Measurements from ENCODE around the gene ARHGAP26. TPM values are rescaled to one million over a fixed set of nuclear protein-coding genes. Genes with fewer than 3 reads are reported as not detected.
A peak's percentile ranks its signal among the peaks of the same experiment; 100 is the strongest.

The ARHGAP26 gene
- total and polyA plus RNA-seq, 5 donors from 2014 or later = 2.8 to 40.5 (median 5.4) TPM

DNA sequence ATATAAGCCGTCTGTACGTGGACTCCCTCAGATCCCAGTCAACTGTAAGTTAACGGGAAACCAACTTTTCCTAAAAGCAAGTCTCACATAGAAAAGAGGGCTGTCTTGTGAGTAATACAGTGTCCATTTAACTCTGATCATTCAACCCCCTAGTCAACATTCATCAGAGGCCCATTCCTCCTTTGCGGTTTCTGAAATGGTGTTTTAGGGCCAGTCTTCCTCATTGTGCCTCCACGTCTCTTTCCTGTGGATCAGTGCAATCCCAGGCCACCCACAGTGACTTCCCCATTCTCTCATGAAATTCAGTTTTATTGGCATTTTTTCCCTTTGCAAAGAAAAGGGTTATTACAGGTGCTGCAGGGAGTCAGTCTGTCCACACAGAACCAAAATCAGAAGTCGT, 371.5 kb downstream of the ARHGAP26 start:
- ATAC-seq (ENCODE audit: low read depth in 2 of 2) = no peak
- H3K27ac Mint-ChIP-seq = no peak overlapping the region

DNA sequence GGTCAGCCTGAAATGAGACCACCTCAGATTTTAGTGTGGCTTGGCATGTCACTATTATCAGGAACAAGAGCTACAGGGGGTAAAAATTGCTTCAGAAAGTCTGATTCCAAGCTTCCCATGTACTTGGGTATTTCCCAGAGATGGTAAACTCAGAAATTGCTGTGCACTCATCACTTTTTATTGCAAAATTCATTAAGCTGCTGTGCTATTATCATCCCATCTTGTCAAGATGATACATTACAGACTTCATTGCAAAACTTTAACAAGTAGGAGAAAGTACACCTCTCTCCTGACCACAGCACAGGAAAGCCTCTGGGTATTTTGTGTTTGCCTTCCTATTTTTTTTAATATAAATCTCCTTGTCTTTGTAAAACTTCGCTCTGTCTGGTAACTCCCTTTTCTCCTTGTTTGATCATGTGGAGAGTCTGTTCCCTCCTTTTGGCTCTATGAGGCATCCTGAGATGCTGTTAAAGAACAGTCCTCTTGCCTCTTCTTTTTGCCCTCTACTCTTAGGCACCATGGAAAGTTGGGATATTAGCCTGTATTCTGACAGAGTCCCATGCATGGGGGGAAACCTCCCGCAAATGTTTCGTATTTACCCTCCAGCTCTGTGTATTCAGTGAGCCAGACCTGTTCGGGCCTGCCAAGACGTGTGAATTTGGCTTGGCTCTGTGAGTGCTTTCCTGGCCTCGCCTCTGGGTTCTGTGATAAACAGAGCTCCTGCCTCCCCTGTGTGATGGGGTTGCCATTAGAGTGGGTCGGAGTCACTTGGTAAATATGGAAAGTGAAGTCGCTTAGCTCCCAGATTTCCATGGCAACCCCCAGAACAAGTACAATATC, 372.6 kb downstream of the ARHGAP26 start:
- H3K4me3 ChIP-seq (ENCODE audit: low read depth, low read length) = no peak overlapping the region
- no peak overlapping the region for H3K4me3 Mint-ChIP-seq
- DNase-seq = no peak
- H3K27me3 ChIP-seq (ENCODE audit: control insufficient read depth, insufficient read depth, low read length) = no peaks in the 10 kb centered on the region
- H3K9me3 Mint-ChIP-seq = no peaks in the 10 kb centered on the region
- H3K27ac ChIP-seq (ENCODE audit: insufficient read depth, low read length, poor library complexity, severe bottlenecking) = no peak overlapping the region
- H3K4me1 Mint-ChIP-seq = no peaks in the 10 kb centered on the region
- H3K9me3 ChIP-seq (ENCODE audit: control insufficient read depth in 2 of 2, low read length in 2 of 2) = no peaks in the 10 kb centered on the region
- H3K36me3 ChIP-seq (ENCODE audit: control insufficient read depth, insufficient read depth, low read length) = no peaks in the 10 kb centered on the region
- no peaks in the 10 kb centered on the region for H3K4me1 ChIP-seq (ENCODE audit: control insufficient read depth, insufficient read depth, low read length, poor library complexity, severe bottlenecking)
- no peak for ATAC-seq (ENCODE audit: low read depth in 2 of 2)
- no peak overlapping the region for H3K27ac Mint-ChIP-seq
- H3K27me3 Mint-ChIP-seq = no peaks in the 10 kb centered on the region
- H3K36me3 Mint-ChIP-seq = peaks cover 18% of the 10 kb centered on the region

More for the DNA sequence above, 371.5 kb downstream of the ARHGAP26 start:
- no peaks in the 10 kb centered on the region for H3K27me3 ChIP-seq (ENCODE audit: control insufficient read depth, insufficient read depth, low read length)
- H3K36me3 ChIP-seq (ENCODE audit: control insufficient read depth, insufficient read depth, low read length) = no peaks in the 10 kb centered on the region
- no peaks in the 10 kb centered on the region for H3K9me3 Mint-ChIP-seq
- no peak overlapping the region for H3K27ac ChIP-seq (ENCODE audit: insufficient read depth, low read length, poor library complexity, severe bottlenecking)
- peaks cover 8% of the 10 kb centered on the region for H3K36me3 Mint-ChIP-seq
- no peak overlapping the region for H3K4me3 ChIP-seq (ENCODE audit: low read depth, low read length)
- H3K4me3 Mint-ChIP-seq = no peak overlapping the region
- no peaks in the 10 kb centered on the region for H3K4me1 Mint-ChIP-seq
- no peak for DNase-seq
- H3K4me1 ChIP-seq (ENCODE audit: control insufficient read depth, insufficient read depth, low read length, poor library complexity, severe bottlenecking) = no peaks in the 10 kb centered on the region
- H3K27me3 Mint-ChIP-seq = no peaks in the 10 kb centered on the region
- no peaks in the 10 kb centered on the region for H3K9me3 ChIP-seq (ENCODE audit: control insufficient read depth in 2 of 2, low read length in 2 of 2)

DNA sequence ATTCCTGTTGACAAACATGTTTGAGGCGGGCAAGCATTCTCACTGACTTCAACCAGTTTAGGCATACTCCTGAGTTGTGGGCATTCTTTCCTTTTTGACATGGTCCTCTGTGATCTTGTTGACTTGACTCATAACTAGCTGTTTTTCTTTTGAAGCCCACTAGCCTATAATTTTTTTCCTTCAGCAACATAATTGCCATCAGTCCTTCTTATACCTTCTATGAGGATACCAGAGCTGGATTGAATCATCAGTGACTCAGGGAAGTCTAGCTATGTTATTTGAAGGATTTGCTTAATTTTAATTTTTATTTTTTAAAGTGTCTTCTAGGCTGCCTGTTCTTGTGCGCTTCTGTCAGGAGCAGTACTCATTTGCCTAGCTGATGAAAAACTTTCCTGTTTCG, 373.8 kb downstream of the ARHGAP26 start:
- no peak overlapping the region for H3K4me3 Mint-ChIP-seq
- Histone ChIP-seq H3K4me3 (ENCODE audit: low read depth, low read length) (no peak overlapping the region), H3K4me1 (ENCODE audit: control insufficient read depth, insufficient read depth, low read length, poor library complexity, severe bottlenecking) (no peaks in the 10 kb centered on the region), H3K27me3 (ENCODE audit: control insufficient read depth, insufficient read depth, low read length) (no peaks in the 10 kb centered on the region), H3K9me3 (ENCODE audit: control insufficient read depth in 2 of 2, low read length in 2 of 2) (no peaks in the 10 kb centered on the region), H3K27ac (ENCODE audit: insufficient read depth, low read length, poor library complexity, severe bottlenecking) (no peak overlapping the region), H3K36me3 (ENCODE audit: control insufficient read depth, insufficient read depth, low read length) (no peaks in the 10 kb centered on the region)
- no peak overlapping the region for H3K27ac Mint-ChIP-seq
- H3K36me3 Mint-ChIP-seq = peaks cover 25% of the 10 kb centered on the region
- ATAC-seq (ENCODE audit: low read depth in 2 of 2) (no peak), DNase-seq (no peak)
- H3K27me3 Mint-ChIP-seq = no peaks in the 10 kb centered on the region
- no peaks in the 10 kb centered on the region for H3K4me1 Mint-ChIP-seq
- no peaks in the 10 kb centered on the region for H3K9me3 Mint-ChIP-seq

DNA sequence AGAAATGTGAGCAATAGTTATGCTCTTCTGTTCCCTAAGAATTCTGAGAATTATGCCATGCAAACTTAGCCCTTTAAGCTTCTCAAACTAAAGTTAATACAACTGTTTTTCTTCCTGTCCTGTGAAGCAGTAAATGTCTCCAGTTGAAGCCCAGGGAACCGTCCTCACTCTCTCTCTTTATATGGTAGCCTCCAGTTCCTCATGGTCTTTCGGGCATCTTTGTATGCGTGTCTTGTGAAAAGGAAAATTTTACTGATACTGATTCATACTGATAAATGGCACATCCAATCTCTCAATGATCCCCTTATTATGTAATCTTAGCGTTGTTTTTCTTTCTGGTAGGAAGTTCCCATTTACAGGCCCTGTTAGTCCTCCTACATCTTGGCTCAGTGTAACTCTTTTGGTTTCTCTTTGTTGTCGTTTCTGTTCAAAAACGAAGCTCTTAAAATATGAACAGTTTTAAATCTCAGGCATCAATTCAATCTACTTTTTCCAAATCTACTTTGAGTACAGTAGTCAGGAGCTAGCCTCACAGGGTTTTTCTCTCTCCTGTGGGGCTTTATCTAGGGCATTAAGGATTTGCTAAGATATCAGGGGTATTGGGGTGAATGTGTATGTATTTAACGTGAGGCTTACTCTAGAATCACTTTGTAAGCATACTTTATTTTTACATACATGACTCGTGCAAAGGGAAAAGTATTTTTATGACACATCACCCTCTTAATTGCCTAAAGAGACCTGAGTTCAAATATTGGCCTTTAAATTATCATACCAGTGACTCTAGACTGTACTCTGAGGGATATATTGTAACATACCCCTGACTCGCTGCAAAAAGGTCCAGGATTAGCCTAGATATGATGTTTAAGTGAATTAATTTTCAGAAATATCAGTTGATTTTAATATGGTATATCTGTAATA, 375.3 kb downstream of the ARHGAP26 start:
- Histone ChIP-seq H3K27me3 (ENCODE audit: control insufficient read depth, insufficient read depth, low read length) (no peaks in the 10 kb centered on the region), H3K27ac (ENCODE audit: insufficient read depth, low read length, poor library complexity, severe bottlenecking) (no peak overlapping the region), H3K4me1 (ENCODE audit: control insufficient read depth, insufficient read depth, low read length, poor library complexity, severe bottlenecking) (no peaks in the 10 kb centered on the region), H3K36me3 (ENCODE audit: control insufficient read depth, insufficient read depth, low read length) (no peaks in the 10 kb centered on the region), H3K4me3 (ENCODE audit: low read depth, low read length) (no peak overlapping the region), H3K9me3 (ENCODE audit: control insufficient read depth in 2 of 2, low read length in 2 of 2) (no peaks in the 10 kb centered on the region)
- peak overlapping the region in 1 of 4 donors; percentile 76 for H3K4me3 Mint-ChIP-seq
- peaks cover 33% of the 10 kb centered on the region for H3K36me3 Mint-ChIP-seq
- H3K9me3 Mint-ChIP-seq = no peaks in the 10 kb centered on the region
- DNase-seq (no peak), ATAC-seq (ENCODE audit: low read depth in 2 of 2) (no peak)
- H3K27ac Mint-ChIP-seq = peak overlapping the region in 1 of 3 donors; percentile 22
- H3K4me1 Mint-ChIP-seq = no peaks in the 10 kb centered on the region
- no peaks in the 10 kb centered on the region for H3K27me3 Mint-ChIP-seq

DNA sequence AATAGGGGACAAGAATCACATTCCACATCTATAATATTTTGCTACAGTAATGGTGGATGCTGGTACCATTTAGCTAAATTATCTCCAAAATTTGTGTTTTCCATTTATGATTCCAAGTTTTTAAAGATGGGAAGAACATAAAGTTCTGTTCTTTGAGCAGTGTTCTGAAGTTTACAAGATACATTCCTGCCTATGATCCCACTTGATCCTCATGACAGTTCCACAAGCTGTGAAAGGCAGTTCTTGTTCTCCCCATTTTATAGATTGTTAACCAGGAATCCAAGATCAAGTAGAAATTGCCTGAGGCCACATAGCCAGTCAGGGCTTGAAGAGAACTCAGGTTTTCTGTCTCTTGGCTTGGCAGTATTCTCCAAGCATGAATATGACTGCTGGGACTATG, 376.0 kb downstream of the ARHGAP26 start:
- Histone ChIP-seq H3K4me1 (ENCODE audit: control insufficient read depth, insufficient read depth, low read length, poor library complexity, severe bottlenecking) (no peaks in the 10 kb centered on the region), H3K27ac (ENCODE audit: insufficient read depth, low read length, poor library complexity, severe bottlenecking) (no peak overlapping the region), H3K4me3 (ENCODE audit: low read depth, low read length) (no peak overlapping the region), H3K9me3 (ENCODE audit: control insufficient read depth in 2 of 2, low read length in 2 of 2) (no peaks in the 10 kb centered on the region), H3K36me3 (ENCODE audit: control insufficient read depth, insufficient read depth, low read length) (no peaks in the 10 kb centered on the region), H3K27me3 (ENCODE audit: control insufficient read depth, insufficient read depth, low read length) (no peaks in the 10 kb centered on the region)
- no peak overlapping the region for H3K4me3 Mint-ChIP-seq
- H3K27ac Mint-ChIP-seq = no peak overlapping the region
- no peaks in the 10 kb centered on the region for H3K27me3 Mint-ChIP-seq
- H3K36me3 Mint-ChIP-seq = peaks cover 37% of the 10 kb centered on the region
- H3K9me3 Mint-ChIP-seq = no peaks in the 10 kb centered on the region
- no peaks in the 10 kb centered on the region for H3K4me1 Mint-ChIP-seq
- DNase-seq = no peak
- ATAC-seq (ENCODE audit: low read depth in 2 of 2) = no peak

DNA sequence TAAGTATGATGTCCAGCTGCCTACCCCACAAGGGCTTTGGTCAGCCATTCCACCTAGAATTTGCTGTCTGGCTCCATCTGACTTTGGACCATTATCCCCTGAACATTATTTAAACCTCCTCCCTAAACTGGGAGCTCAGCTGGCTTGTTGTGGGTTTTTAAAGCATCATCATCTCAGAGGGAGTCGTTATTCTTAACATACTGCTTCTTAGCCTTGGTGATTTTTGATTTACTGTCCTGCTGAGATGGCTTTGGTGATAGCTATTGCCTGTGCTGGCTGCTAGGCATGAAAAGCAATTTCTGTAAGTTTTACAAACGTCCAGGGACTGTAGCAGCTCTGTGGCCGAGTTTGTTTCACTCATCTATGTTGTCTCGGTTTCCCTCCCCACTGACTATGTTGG, 377.2 kb downstream of the ARHGAP26 start:
- DNase-seq (no peak), ATAC-seq (ENCODE audit: low read depth in 2 of 2) (no peak)
- Histone ChIP-seq H3K36me3 (ENCODE audit: control insufficient read depth, insufficient read depth, low read length) (no peaks in the 10 kb centered on the region), H3K27ac (ENCODE audit: insufficient read depth, low read length, poor library complexity, severe bottlenecking) (no peak overlapping the region), H3K9me3 (ENCODE audit: control insufficient read depth in 2 of 2, low read length in 2 of 2) (no peaks in the 10 kb centered on the region), H3K4me3 (ENCODE audit: low read depth, low read length) (no peak overlapping the region), H3K4me1 (ENCODE audit: control insufficient read depth, insufficient read depth, low read length, poor library complexity, severe bottlenecking) (no peaks in the 10 kb centered on the region), H3K27me3 (ENCODE audit: control insufficient read depth, insufficient read depth, low read length) (no peaks in the 10 kb centered on the region)
- Mint-ChIP-seq H3K36me3 (peaks cover 45% of the 10 kb centered on the region), H3K27ac (no peak overlapping the region), H3K4me3 (no peak overlapping the region), H3K9me3 (no peaks in the 10 kb centered on the region), H3K4me1 (no peaks in the 10 kb centered on the region), H3K27me3 (no peaks in the 10 kb centered on the region)

- ATAC-seq (ENCODE audit: low read depth in 2 of 2) = no peak
- H3K27me3 ChIP-seq (ENCODE audit: control insufficient read depth, insufficient read depth, low read length) = no peaks in the 10 kb centered on the region
- H3K27ac Mint-ChIP-seq = no peak overlapping the region
- DNase-seq = no peak
- no peaks in the 10 kb centered on the region for H3K36me3 ChIP-seq (ENCODE audit: control insufficient read depth, insufficient read depth, low read length)
- H3K9me3 ChIP-seq (ENCODE audit: control insufficient read depth in 2 of 2, low read length in 2 of 2) = no peaks in the 10 kb centered on the region
- no peak overlapping the region for H3K4me3 Mint-ChIP-seq
- H3K27me3 Mint-ChIP-seq = no peaks in the 10 kb centered on the region
- H3K36me3 Mint-ChIP-seq = peaks cover 49% of the 10 kb centered on the region
- H3K9me3 Mint-ChIP-seq = no peaks in the 10 kb centered on the region
- no peak overlapping the region for H3K27ac ChIP-seq (ENCODE audit: insufficient read depth, low read length, poor library complexity, severe bottlenecking)
- H3K4me1 ChIP-seq (ENCODE audit: control insufficient read depth, insufficient read depth, low read length, poor library complexity, severe bottlenecking) = no peaks in the 10 kb centered on the region
- H3K4me3 ChIP-seq (ENCODE audit: low read depth, low read length) = no peak overlapping the region
- H3K4me1 Mint-ChIP-seq = no peaks in the 10 kb centered on the region
Measured at GRCh38 chr5:143147902-143148301, 377.7 kb downstream of the ARHGAP26 start.
